ENCODE measurements around the gene SLPI.

The SLPI gene

DNA sequence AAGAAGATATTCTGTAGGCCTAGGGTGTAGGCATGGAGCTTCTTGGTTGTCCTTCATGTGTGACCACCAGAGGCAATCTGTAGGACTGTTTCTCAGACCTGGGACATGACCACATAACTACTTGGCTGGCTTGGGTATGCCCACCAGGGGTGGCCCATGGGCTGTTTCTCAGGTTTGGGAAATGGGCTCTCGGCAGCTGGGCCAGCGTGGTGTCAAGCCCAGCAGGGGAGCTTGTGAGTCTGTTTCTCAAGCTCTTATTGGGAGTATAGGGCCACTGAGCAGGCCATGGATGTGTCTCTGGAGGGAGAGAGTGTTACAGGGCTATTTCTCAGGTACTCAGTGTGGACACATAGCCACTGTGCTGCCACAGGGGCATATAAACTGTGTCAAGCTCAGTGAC lies 35.7 kb downstream of the SLPI start:
- no peak for DNase-seq (ENCODE audit: low read depth in 2 of 2)

DNA sequence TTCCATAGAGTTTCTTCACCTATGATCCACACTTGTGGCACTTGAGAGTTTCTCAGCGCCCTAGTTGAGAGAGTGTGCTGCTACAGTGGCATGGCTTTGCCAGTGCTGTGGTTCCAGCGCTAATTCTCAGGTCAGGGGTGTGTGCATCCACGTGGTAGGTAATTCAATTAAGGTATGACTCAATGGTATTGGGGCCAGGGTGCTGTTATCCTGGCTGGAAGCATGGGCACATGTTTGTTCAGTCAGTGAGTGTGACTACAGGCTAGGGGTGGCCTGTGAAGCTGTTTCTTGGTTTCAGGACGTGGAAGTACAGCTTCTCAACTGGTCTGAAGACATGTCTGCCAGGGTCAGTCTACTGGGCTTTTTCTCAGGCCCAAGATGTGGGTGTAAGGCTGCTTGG lies 36.2 kb downstream of the SLPI start:
- no peak for DNase-seq (ENCODE audit: low read depth in 2 of 2)

GRCh38 chr20:45212836-45213235 lies 41.5 kb downstream of the SLPI start:
- no peak for DNase-seq (ENCODE audit: low read depth in 2 of 2)

- DNase-seq (ENCODE audit: low read depth in 2 of 2) = no peak
Observed at GRCh38 chr20:45211569-45212474, 42.5 kb downstream of the SLPI start.

DNA sequence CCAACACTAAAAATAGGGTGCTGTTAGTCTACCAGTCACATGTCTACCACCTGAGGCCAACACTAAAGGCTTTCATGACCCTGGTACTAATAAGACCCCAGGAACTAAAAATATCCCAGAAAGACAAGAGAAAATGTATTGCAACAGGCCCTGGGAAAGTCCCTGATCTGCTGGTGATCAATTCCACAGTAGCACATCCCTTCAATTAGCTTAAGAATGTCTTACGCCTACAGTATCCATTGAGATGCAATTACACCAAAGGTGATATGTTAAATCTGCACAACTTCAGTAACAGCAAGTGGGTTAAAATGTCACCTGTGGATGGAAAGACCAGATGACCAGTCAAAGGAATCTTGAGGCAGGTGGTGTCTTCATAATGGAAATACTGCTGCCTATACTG lies 44.4 kb downstream of the SLPI start:
- DNase-seq (ENCODE audit: low read depth in 2 of 2) = no peak

DNA sequence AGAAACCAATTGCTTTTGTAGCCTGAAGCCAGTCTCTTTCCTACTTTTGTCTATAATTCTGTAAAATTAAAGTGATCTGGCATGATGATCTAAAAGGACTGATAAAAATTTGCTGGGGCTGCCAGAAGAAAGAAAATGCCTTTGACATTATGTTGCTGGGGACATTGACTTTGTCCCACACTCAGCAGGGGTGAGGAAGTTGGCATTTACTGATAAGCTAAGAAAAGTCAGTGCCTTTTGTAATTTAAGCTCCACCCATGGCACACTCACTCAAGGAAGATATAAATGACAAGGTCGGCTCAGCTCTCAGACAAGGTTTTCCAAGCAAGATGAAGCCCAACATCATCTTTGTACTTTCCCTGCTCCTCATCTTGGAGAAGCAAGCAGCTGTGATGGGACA lies 47.6 kb downstream of the SLPI start, which contains the start of gene SEMG1:
Gene SEMG1, plus strand, starts transcription at position 309 of the 400 bp plus-strand sequence. Its CDS starts 21 bp downstream, at position 330.
- DNase-seq (ENCODE audit: low read depth in 2 of 2) = no peak

Measured in stimulated activated CD4-positive, alpha-beta T cell treated with anti-CD3 and anti-CD28 coated beads, Interleukin-1b, Interleukin-23, amount 100 ng/mL, for 4 hours (primary cell).